ENCODE measurements around the gene ARPC2. TPM values are rescaled to one million over a fixed set of nuclear protein-coding genes. Genes with fewer than 3 reads are reported as not detected.

ARPC2 gene
- total RNA-seq, 1 experiment from 2014 or later, result 187 TPM

GRCh38 chr2:218285604-218286003 is 68.6 kb downstream of the ARPC2 start:
- H3K27ac ChIP-seq (ENCODE audit: low read depth, low read length), result peak overlapping the region; percentile 81; the same call in 1 of the 2 replicates
- TF ChIP-seq JUND (IDR thresholded peaks at IDR 0.05) (no peak), ELF1 (IDR thresholded peaks at IDR 0.05; ENCODE audit: borderline replicate concordance, low read depth) (no peak), REST (IDR thresholded peaks at IDR 0.05; ENCODE audit: low read depth) (no peak), SIN3A (IDR thresholded peaks at IDR 0.05; ENCODE audit: low read depth) (no peak), POLR2AphosphoS5 (IDR thresholded peaks at IDR 0.05; ENCODE audit: low read depth, low read length) (no peak), ZFX (IDR thresholded peaks at IDR 0.05) (no peak), ZBTB33 (IDR thresholded peaks at IDR 0.05; ENCODE audit: extremely low read depth, insufficient replicate concordance, low read length) (no peak), ATF3 (IDR thresholded peaks at IDR 0.05) (no peak), SP1 (IDR thresholded peaks at IDR 0.05; ENCODE audit: low read depth) (no peak), FOSL1 (IDR thresholded peaks at IDR 0.05; ENCODE audit: low read depth) (no peak), EZH2phosphoT487 (IDR thresholded peaks at IDR 0.05; ENCODE audit: borderline replicate concordance) (no peak), ZNF274 (IDR thresholded peaks at IDR 0.05; ENCODE audit: low read depth, low read length) (no peak), EGR1 (IDR thresholded peaks at IDR 0.05; ENCODE audit: low read depth) (no peak), POLR2A (IDR thresholded peaks at IDR 0.05; ENCODE audit: borderline replicate concordance, extremely low read depth, insufficient read depth, insufficient read length) (no peak)
- no peaks in the 10 kb centered on the region for H4K20me1 ChIP-seq (ENCODE audit: insufficient read depth)
- peak overlapping the region; percentile 99; the same call in 1 of the 2 replicates for H3K4me2 ChIP-seq (ENCODE audit: low read length)
- peaks cover under 1 to 4% of the 10 kb centered on the region in 2 experiments; a peak in 1 of 4 replicates for H3K36me3 ChIP-seq (ENCODE audit: control insufficient read depth in 1 of 2, insufficient read depth in 2 of 2, low read length in 2 of 2)
- no peak overlapping the region for H2AFZ ChIP-seq (ENCODE audit: low read depth, low read length, poor library complexity, severe bottlenecking)
- ATAC-seq (no peak), DNase-seq (ENCODE audit: low read depth, low spot score) (no peak)
- peak overlapping the region; percentile 78; the same call in 1 of the 2 replicates for H3K9ac ChIP-seq (ENCODE audit: low read length)
- RAD21 ChIA-PET (ENCODE audit: low non-redundant PET in 1 of 2, low total read pairs in 2 of 2, uncharacterized antibody in 2 of 2, unreplicated experiment in 2 of 2), result no interaction called here
- POLR2A ChIA-PET, result no interaction called here
- H3K79me2 ChIP-seq (ENCODE audit: insufficient read depth, low read length), result peaks cover 81% of the 10 kb centered on the region
- H3K9me2 ChIP-seq (ENCODE audit: insufficient read depth), result no peaks in the 10 kb centered on the region
- H3K9me3 ChIP-seq (ENCODE audit: control insufficient read depth in 1 of 2, insufficient read depth in 1 of 2, low read depth in 1 of 2, low read length in 2 of 2), result no peaks in the 10 kb centered on the region
- no peaks in the 10 kb centered on the region for H3K27me3 ChIP-seq (ENCODE audit: insufficient read depth, low read length)
- no TSS peak for BruUV-seq (replicated peaks)
- peaks cover 28 to 60% of the 10 kb centered on the region in 2 experiments for H3K4me1 ChIP-seq (ENCODE audit: control insufficient read depth in 1 of 2, insufficient read depth in 2 of 2, low read length in 2 of 2)
- CTCF ChIA-PET, result no interaction called here
- no peak overlapping the region for H3K4me3 ChIP-seq (replicated peaks in 1 of 2; ENCODE audit: low read depth in 1 of 2, low read length in 2 of 2)
- intact Hi-C loops (cut with micrococcal nuclease), result no loop called here

All from HCT116 (cell line).